GM21381 (cell line): ENCODE data around the gene EIF3L.

Experiments used
- ATAC-seq: cut with Tn5 transposase; IDR thresholded peaks from one replicate; pipeline ENCODE4 v1.9.1; 2021; ENCODE audit warnings: mild to moderate bottlenecking, moderate library complexity; ENCODE audit not compliant: unreplicated experiment

The EIF3L gene

GRCh38 chr22:37850801-37851200 is 1.6 kb downstream of the EIF3L start:
- no peak for ATAC-seq

GRCh38 chr22:37852418-37852817 is 3.2 kb downstream of the EIF3L start:
- ATAC-seq: no peak

- no peak for ATAC-seq
Observed at GRCh38 chr22:37854946-37855345, 5.7 kb downstream of the EIF3L start.

GRCh38 chr22:37855462-37855861 is 6.2 kb downstream of the EIF3L start:
- ATAC-seq: no peak

- no peak for ATAC-seq
Observed at GRCh38 chr22:37860796-37861421, 11.7 kb downstream of the EIF3L start.

- ATAC-seq: no peak
Observed at GRCh38 chr22:37862570-37863325, 13.5 kb downstream of the EIF3L start.

GRCh38 chr22:37865510-37865909 is 16.3 kb downstream of the EIF3L start:
- ATAC-seq: no peak

- ATAC-seq: no peak
Observed at GRCh38 chr22:37870273-37870672, 21.1 kb downstream of the EIF3L start.

- no peak for ATAC-seq
Observed at GRCh38 chr22:37880668-37881440, 31.6 kb downstream of the EIF3L start.

GRCh38 chr22:37884420-37884819 is 35.2 kb downstream of the EIF3L start:
- no peak for ATAC-seq

- ATAC-seq: no peak
Observed at GRCh38 chr22:37887584-37888378, 38.6 kb downstream of the EIF3L start.

GRCh38 chr22:37891926-37892325 is 42.7 kb downstream of the EIF3L start:
- no peak for ATAC-seq

GRCh38 chr22:37892566-37893335 is 43.5 kb downstream of the EIF3L start:
- ATAC-seq: no peak

GRCh38 chr22:37893583-37893983 is 44.4 kb downstream of the EIF3L start:
- ATAC-seq: no peak

GRCh38 chr22:37894939-37895670 is 45.9 kb downstream of the EIF3L start:
- ATAC-seq: no peak

GRCh38 chr22:37896181-37896592 is 47.0 kb downstream of the EIF3L start:
- ATAC-seq: peak; percentile 84

- no peak for ATAC-seq
Observed at GRCh38 chr22:37896939-37897338, 47.7 kb downstream of the EIF3L start.

GRCh38 chr22:37897807-37898206 is 48.6 kb downstream of the EIF3L start:
- ATAC-seq: no peak

GRCh38 chr22:37898441-37899181 is 49.4 kb downstream of the EIF3L start:
- no peak for ATAC-seq
